Measurements from ENCODE around the gene R3HDM4.
"Not testable (repeated sequence)": the region's sequence is repeated elsewhere in the genome, so short reads cannot be mapped to it uniquely, and the experiment has no call there.

R3HDM4 gene

GRCh38 chr19:913080-913748 lies at the start of gene R3HDM4:
TSS of gene R3HDM4 (minus strand) at chr19:913219. CDS start at chr19:913157, 62 bp downstream.
- ATAC-seq (ENCODE audit: low read depth) (peak; percentile 44), DNase-seq (ENCODE audit: low spot score in 2 of 2) (peak in 1 of 2 donors; percentile 79)
- Mint-ChIP-seq H3K4me1 (peaks cover 15% of the 10 kb centered on the region), H3K9me3 (no peaks in the 10 kb centered on the region), H3K27me3 (no peaks in the 10 kb centered on the region), H3K27ac (peak within 1 kb of the TSS; percentile 94), H3K36me3 (peaks cover 6% of the 10 kb centered on the region), H3K4me3 (peak within 1 kb of the TSS; percentile 97)

GRCh38 chr19:961866-962620 lies 49.0 kb upstream of the R3HDM4 start:
- Mint-ChIP-seq H3K27ac (no peak overlapping the region), H3K4me1 (peaks cover 2% of the 10 kb centered on the region), H3K9me3 (no peaks in the 10 kb centered on the region), H3K27me3 (no peaks in the 10 kb centered on the region), H3K4me3 (no peak overlapping the region), H3K36me3 (peaks cover 23% of the 10 kb centered on the region)
- DNase-seq (ENCODE audit: low spot score in 2 of 2) (no peak), ATAC-seq (ENCODE audit: low read depth) (no peak)

GRCh38 chr19:960601-960938 lies 47.6 kb upstream of the R3HDM4 start:
- Mint-ChIP-seq H3K36me3 (peaks cover 16% of the 10 kb centered on the region), H3K27ac (no peak overlapping the region), H3K4me1 (peaks cover 2% of the 10 kb centered on the region), H3K27me3 (no peaks in the 10 kb centered on the region), H3K4me3 (no peak overlapping the region), H3K9me3 (no peaks in the 10 kb centered on the region)
- ATAC-seq (ENCODE audit: low read depth): no peak
- no peak for DNase-seq (ENCODE audit: low spot score in 2 of 2)

- Mint-ChIP-seq H3K36me3 (peaks cover 14% of the 10 kb centered on the region), H3K4me3 (no peak overlapping the region), H3K4me1 (no peaks in the 10 kb centered on the region)
Observed at GRCh38 chr19:960020-960419, 47.0 kb upstream of the R3HDM4 start.

GRCh38 chr19:958967-959855 lies 46.2 kb upstream of the R3HDM4 start:
- H3K9me3 Mint-ChIP-seq: no peaks in the 10 kb centered on the region
- no peaks in the 10 kb centered on the region for H3K27me3 Mint-ChIP-seq
- no peak overlapping the region for H3K27ac Mint-ChIP-seq
- H3K4me3 Mint-ChIP-seq: no peak overlapping the region
- no peak for DNase-seq (ENCODE audit: low spot score in 2 of 2)
- no peak for ATAC-seq (ENCODE audit: low read depth)
- peaks cover 2% of the 10 kb centered on the region for H3K4me1 Mint-ChIP-seq
- peaks cover 10% of the 10 kb centered on the region for H3K36me3 Mint-ChIP-seq

More at GRCh38 chr19:960020-960419, 47.0 kb upstream of the R3HDM4 start:
- DNase-seq (ENCODE audit: low spot score in 2 of 2) (no peak), ATAC-seq (ENCODE audit: low read depth) (no peak)
- Mint-ChIP-seq H3K27me3 (no peaks in the 10 kb centered on the region), H3K27ac (no peak overlapping the region), H3K9me3 (no peaks in the 10 kb centered on the region)

GRCh38 chr19:957578-957977 lies 44.6 kb upstream of the R3HDM4 start:
- not testable (repeated sequence) for H3K4me3 Mint-ChIP-seq; ATAC-seq (ENCODE audit: low read depth); H3K9me3 Mint-ChIP-seq

GRCh38 chr19:956766-957440 lies 43.9 kb upstream of the R3HDM4 start:
- Mint-ChIP-seq H3K27me3 (no peaks in the 10 kb centered on the region), H3K27ac (no peak overlapping the region), H3K4me1 (peaks cover 8% of the 10 kb centered on the region), H3K36me3 (peaks cover 5% of the 10 kb centered on the region), H3K9me3 (no peaks in the 10 kb centered on the region), H3K4me3 (no peak overlapping the region)
- DNase-seq (ENCODE audit: low spot score in 2 of 2) (no peak), ATAC-seq (ENCODE audit: low read depth) (no peak)

More at GRCh38 chr19:957578-957977, 44.6 kb upstream of the R3HDM4 start:
- not testable (repeated sequence) for H3K27me3 Mint-ChIP-seq; H3K36me3 Mint-ChIP-seq; H3K27ac Mint-ChIP-seq; DNase-seq (ENCODE audit: low spot score in 2 of 2); H3K4me1 Mint-ChIP-seq

GRCh38 chr19:955803-956765 lies 43.1 kb upstream of the R3HDM4 start:
- no peaks in the 10 kb centered on the region for H3K27me3 Mint-ChIP-seq
- H3K27ac Mint-ChIP-seq: no peak overlapping the region
- H3K4me1 Mint-ChIP-seq: peaks cover 11% of the 10 kb centered on the region

GRCh38 chr19:954672-955494 lies 41.9 kb upstream of the R3HDM4 start:
- Mint-ChIP-seq H3K9me3 (no peaks in the 10 kb centered on the region), H3K4me1 (peaks cover 17% of the 10 kb centered on the region), H3K36me3 (no peaks in the 10 kb centered on the region), H3K4me3 (peak overlapping the region; percentile 72), H3K27ac (peak overlapping the region; percentile 62), H3K27me3 (no peaks in the 10 kb centered on the region)
- peak; percentile 53 for ATAC-seq (ENCODE audit: low read depth)
- DNase-seq (ENCODE audit: low spot score in 2 of 2): no peak

More at GRCh38 chr19:955803-956765, 43.1 kb upstream of the R3HDM4 start:
- ATAC-seq (ENCODE audit: low read depth): no peak
- no peak for DNase-seq (ENCODE audit: low spot score in 2 of 2)
- Mint-ChIP-seq H3K9me3 (no peaks in the 10 kb centered on the region), H3K4me3 (no peak overlapping the region), H3K36me3 (peaks cover 5% of the 10 kb centered on the region)

GRCh38 chr19:954272-954671 lies 41.3 kb upstream of the R3HDM4 start:
- DNase-seq (ENCODE audit: low spot score in 2 of 2): no peak
- Mint-ChIP-seq H3K27me3 (no peaks in the 10 kb centered on the region), H3K36me3 (no peaks in the 10 kb centered on the region), H3K4me3 (peak overlapping the region; percentile 72), H3K9me3 (no peaks in the 10 kb centered on the region), H3K4me1 (peaks cover 17% of the 10 kb centered on the region), H3K27ac (peak overlapping the region; percentile 62)
- no peak for ATAC-seq (ENCODE audit: low read depth)

GRCh38 chr19:953445-954271 lies 40.6 kb upstream of the R3HDM4 start:
- Mint-ChIP-seq H3K27me3 (no peaks in the 10 kb centered on the region), H3K27ac (peak overlapping the region; percentile 75), H3K36me3 (no peaks in the 10 kb centered on the region), H3K9me3 (no peaks in the 10 kb centered on the region), H3K4me3 (peak overlapping the region; percentile 77), H3K4me1 (peaks cover 17% of the 10 kb centered on the region)
- ATAC-seq (ENCODE audit: low read depth) (no peak), DNase-seq (ENCODE audit: low spot score in 2 of 2) (no peak)
